NB4 (cell line): ENCODE data around the gene NACA2.

Experiments used
- POLR2A ChIP-seq: IDR thresholded peaks from 2 replicates; pipeline ENCODE4 v1.6.1; 2011; ENCODE audit warnings: mild to moderate bottlenecking; ENCODE audit not compliant: insufficient read length; ENCODE audit errors: extremely low read depth
- TF ChIP-seq, protein P1 (sequence below): IDR thresholded peaks from one replicate; pipeline ENCODE4 v1.5.1; 2012; ENCODE audit warnings: low read depth, low read length
- TF ChIP-seq, protein P2 (sequence below): IDR thresholded peaks from 2 replicates; pipeline ENCODE4 v1.6.1; 2011; ENCODE audit warnings: low read depth, low read length

DNA sequence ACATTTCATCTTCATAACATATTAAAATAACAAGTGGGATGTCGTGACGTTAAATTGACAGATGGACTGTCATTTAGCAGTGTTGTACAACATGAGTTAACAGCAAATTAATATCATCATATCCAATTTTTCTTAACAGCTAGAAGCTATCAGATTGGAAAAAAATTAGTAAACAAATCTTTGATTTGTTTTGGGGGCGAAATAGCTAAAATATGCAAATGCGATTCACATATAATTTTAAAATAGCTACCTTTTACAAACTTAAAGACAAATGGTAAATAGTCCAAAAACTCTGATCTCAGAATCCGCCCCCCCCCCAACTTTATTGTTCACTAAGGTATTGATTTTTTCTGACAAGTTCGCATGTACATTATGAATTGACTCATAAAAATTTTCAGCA lies 20.3 kb upstream of the NACA2 start:
- TF ChIP-seq, protein P1, sequence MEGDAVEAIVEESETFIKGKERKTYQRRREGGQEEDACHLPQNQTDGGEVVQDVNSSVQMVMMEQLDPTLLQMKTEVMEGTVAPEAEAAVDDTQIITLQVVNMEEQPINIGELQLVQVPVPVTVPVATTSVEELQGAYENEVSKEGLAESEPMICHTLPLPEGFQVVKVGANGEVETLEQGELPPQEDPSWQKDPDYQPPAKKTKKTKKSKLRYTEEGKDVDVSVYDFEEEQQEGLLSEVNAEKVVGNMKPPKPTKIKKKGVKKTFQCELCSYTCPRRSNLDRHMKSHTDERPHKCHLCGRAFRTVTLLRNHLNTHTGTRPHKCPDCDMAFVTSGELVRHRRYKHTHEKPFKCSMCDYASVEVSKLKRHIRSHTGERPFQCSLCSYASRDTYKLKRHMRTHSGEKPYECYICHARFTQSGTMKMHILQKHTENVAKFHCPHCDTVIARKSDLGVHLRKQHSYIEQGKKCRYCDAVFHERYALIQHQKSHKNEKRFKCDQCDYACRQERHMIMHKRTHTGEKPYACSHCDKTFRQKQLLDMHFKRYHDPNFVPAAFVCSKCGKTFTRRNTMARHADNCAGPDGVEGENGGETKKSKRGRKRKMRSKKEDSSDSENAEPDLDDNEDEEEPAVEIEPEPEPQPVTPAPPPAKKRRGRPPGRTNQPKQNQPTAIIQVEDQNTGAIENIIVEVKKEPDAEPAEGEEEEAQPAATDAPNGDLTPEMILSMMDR = no peak
- no peak for TF ChIP-seq POLR2A
- TF ChIP-seq, protein P2, sequence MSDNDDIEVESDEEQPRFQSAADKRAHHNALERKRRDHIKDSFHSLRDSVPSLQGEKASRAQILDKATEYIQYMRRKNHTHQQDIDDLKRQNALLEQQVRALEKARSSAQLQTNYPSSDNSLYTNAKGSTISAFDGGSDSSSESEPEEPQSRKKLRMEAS = no peak
